Fibroblast of peridontal ligament (primary cell): Measurements from ENCODE around the gene MAF.

Source experiments
- DNase-seq: peaks from one replicate; pipeline ENCODE4 v3.0.0-alpha.2; 2010; ENCODE audit errors: extremely low read depth

Gene MAF

DNA sequence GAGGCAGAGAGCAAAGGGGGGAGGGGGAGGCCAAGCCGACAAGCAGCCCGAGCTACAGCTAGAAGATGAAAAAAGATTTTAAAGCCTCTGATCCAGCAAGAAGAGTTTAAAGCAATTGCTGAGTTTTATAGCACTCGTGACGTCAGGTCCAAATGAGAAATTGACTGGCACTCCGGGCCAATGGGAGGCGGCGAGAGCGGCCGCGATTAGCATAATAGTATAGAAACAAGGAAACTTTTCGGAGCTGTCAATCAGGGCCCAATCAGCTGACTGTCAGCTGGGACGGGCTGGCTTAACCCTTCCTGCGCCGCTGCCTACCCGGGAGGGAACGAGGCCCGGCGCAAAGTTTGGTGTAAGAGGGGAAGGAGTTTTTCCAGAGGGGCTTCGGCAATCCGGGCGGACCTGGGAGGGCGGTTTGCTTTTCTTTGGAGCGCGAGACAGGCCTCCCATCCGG, at the start of gene MAF:
TSS of gene MAF (minus strand) at position 100 of the 454 bp plus-strand sequence. CDS start 835 bp downstream, outside the sequence.
- DNase-seq = peak; percentile 92

DNA sequence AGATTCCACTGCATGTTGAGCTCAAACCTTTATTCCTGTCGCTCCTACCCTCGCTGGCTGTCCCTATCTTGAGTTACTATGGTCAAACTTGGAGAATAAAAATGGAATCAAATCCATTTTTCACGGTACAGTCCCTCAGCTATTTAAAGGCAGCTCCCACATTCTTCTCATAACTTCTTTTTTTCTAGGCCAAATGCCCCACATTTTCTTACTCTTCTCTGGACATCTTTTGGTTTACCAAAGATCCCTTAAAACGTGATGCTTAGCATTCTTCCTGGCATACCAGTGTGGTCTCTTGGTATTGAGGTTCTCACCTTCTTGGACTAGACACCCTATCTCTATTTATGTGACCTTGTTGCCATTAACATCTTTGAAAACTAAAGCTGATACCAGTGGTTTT, 48.3 kb upstream of the MAF start:
- DNase-seq = no peak

DNA sequence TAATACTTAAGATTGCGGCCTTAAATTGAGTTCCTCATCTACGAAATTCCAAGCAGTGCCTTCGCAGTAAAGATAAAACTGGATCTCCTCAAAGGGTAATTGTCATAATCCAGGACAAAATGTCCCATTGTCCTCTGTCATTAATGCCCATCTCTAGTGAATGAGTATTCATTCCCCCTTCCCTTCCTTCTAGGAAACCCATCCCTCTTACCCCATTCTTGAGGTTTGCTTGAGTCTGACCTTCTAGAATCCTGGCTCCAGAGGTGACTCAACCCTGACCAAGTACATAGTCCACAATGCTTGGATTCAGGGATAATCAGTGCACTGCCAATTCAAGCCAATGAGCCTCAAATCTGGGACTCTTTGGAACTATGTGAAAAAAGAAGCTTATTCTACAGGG, 47.0 kb upstream of the MAF start:
- DNase-seq = no peak

DNA sequence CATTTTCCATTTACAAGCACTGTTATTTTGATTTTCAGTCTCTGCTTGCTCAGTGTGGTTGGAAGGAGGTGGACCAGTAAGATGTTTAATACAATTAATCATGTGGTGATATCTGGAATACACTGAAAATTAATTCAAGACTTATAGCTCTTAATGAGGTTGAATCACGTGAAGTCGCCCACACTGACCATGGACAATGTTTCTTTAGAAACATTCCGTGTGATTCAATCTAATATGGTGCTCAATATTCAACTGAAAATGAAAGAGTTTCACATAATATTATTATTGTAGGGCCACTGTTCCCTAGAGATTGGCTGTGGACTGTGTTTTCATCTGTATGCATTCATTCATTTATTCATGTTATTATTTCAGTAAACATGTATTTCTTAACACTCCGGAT, 45.2 kb upstream of the MAF start:
- no peak for DNase-seq

DNA sequence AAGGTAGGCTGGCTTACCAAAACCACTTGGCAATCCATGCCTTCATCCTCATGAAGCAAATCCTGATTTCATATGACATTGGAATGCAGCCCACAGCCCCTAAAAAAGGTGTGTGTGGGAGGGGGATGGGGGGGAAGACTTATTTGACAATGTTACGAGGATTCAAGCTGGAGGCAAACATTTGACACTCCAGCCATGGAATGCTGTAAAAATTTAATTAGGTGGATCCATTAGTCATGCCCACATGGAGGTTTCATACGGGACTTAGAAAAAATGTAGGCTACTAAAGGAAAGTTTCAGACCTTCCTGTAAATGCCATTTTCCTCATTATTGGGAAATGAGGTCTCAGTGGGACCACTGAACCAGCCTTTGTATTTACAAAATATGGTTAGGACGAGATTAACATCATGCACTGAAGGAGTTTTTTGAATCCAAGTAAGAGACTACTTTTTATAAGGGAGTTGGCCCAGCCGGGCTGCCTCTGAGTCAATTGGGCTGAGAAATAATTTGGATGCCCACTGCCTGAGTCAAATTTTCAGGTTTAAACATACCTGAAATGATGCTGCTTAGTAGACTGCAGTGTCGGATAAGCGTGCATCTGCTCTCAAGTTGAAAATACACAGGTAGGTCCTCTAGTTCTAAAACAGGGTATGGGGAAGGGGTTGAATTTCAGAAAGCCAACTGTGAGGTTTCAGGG, 44.6 kb upstream of the MAF start:
- DNase-seq = no peak

DNA sequence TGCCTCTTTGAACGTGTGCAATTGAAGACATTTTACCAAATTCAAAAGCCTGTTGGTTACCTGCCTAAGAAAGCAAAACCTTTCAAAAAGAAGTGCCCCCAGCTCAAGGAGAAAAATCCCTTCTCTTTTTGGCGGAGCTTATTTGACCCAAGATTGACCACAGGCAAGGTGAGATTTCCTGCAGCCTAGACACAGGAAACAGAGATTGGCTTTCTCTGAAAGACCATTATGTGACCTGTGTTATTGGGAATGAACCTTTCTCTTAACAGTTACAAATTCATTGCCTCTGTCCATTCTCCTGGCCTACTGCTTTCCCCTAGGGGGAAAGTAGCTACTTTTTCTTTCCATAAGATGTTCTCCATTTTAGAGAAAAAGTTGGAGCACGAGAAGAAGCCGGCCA, 42.1 kb upstream of the MAF start:
- no peak for DNase-seq

DNA sequence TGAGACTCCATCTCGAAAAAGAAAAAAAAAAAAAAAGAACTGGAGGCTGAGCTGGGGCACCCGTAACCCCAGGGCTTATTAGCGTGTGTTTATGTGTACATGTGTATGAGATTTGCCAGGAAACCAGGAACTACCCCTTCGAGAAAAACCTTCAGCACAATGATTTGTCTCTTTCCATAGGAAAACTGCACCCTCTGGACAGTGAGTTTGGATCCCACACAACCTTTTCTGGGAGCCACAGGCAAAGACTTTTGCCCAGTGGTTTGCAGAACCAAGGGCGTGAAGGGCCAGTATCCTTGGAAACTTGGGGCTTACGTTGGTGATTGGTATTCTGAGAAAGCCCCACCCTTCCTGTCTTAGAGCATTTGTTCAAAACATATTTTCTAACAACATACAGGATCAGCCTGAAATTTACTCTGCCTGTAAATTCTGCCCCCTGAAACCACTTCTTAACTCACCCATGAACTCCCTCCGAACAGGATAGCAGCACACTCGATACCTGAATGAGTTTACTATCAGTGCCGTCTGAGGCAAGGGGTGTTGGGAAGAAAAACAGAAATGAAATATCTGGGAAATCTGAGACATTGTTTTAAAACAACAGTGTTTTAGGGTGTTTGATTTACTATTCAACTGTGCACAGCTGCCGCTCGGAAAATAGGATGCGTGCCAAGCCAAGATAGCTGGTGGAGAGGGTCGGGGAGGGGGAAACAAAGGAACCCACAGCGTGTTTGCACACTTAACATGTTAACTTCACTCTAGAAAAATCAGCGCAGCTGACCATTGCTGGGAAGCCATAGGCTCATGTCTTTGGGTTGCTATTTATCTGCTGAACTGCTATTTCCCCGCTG, 40.2 kb upstream of the MAF start:
- DNase-seq = peak; percentile 24

DNA sequence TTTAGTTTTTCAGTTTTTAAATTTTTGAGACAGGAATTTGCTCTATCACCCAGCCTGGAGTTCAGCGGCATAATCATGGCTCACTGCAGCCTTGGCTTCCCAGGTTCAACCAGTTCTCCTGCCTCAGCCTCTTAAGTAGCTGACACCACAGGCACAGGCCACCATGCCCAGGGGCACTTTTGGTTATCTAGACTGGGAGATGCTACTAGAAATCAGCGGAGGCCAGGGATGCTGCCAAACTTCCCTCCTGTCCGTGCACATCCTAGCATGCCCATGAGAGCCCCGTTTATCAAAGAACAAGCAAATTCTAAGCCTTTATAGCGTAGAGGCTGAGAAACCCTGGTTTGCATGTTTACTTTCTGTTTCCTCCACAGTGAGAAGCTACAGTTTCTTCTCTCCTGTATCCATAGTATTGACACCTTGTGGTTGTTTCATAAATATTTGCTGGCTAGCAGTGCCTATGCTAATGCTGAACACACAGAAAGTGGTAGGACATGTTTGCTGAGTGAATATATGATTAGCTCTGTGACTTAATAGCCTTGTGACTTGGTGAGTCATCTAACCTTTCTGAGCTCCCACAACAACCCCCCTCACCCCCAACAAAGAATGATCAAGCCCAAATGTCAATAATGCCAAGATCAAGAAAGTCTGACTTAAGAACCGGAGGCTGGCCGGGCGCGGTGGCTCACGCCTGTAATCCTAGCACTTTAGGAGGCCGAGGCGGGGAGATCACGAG, 39.2 kb upstream of the MAF start:
- no peak for DNase-seq

DNA sequence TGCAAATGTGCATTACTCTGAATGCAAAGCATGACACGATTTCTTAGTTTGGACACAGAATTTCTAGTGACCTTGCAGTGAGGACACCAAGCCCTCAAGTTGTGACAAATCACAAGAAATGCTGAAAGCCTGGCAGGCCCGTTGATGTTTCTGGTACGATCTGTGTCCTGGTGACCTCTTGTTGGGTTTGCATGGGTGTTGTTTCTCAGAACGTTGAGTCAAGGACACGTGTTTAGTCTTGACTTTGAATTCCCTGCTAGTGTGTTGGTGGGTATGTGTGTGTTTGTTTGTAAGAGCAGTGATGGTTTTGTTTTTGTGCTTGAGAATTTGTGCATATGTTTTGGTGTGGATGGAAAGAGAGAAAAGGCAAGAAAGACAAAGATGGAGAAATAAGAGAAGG, 37.8 kb upstream of the MAF start:
- no peak for DNase-seq

DNA sequence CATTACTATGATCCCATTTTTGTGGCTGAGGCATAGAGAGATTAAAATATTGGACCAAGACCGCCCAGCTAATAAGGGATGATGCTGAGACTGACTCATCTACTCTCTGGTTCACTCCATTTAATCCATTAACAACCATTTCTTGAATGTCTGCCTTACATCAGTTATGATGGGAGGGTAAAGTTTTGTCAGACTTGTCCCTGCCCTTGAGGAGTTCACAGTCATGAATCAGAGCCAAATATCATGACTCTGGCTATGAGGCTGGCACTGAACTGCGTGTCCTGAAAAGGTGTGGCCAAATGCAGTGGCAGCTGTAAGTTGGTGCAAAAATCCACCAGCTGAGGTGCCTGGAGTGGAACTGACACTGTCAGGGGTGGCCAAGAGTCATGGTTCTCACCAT, 35.0 kb upstream of the MAF start:
- no peak for DNase-seq

DNA sequence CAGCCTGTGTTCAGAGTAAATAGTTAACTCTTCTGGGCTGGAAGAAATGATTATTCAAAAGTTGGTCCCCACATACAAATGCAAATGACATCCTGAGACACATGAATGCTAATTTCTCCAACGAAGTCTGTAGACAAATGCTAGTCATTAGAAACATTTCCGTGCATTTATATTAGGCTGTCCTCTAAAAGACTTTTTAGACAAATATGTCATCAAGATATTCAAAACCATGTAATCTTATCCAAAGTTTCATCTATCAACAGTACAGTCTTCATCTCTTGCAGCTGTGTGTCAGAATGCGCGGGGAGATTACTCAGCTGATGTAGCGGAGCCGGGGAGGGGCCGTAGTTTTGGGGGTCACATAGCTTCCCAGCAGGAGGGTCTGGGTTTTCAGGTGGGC, 33.8 kb upstream of the MAF start:
- no peak for DNase-seq

DNA sequence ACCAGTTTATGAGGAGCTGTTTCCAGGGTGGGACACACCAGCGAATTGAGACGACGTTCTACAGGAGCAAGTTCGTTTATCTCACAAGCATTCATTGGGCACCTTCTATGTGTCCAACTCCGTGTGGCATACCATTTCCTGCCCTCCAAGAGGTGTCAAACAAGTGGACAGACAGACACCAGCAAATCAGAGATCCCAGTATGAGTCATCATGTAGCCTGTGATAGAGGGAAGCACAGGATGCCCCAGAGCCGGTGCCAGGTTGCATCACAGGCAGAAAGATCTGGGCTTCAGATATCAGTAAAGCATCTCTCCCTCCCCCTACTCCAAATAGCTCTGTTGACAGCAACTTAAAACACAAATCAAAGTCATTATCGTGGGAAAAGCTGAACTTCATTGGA, 31.8 kb upstream of the MAF start:
- DNase-seq = no peak

DNA sequence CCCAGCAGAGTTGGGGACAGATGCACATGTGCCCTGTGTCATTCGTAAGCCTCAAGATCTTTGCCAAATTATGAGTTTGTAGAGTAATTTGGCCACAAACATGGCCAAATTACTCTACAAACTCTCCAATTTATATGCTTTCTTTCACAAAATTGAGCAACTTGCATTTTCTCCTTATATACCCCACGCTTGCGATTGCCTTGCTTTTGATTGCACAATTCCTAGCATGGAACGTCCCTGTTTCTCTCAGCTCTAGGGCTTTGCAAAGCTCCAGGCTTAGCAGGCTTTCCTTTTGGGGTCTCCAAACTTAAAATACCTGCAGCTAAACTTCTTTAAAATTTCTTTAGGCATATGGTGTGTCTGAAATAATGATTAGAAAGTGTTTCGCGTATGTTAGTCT, 28.5 kb upstream of the MAF start:
- no peak for DNase-seq

DNA sequence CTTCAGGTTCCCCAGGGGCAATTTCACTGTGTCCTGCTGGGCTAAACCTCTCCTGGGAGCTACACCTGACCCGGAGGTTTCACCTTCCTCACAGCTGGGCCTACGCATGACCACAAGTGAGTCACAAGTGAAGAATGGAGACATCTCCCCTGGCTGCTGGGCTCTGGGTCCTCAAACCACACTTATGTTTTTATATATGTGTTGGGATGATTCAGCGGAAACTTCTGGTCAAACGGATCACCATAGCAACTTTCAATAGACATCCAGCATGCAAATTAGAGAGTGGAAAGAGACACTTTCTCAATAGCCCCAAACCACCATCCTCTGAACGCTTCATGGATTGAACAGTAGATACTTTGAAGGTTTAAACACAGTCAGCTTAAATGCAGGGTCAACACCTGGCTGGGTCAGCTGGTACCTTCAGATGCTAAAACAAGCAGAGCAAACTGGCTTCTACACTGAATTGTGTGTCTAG, 28.0 kb upstream of the MAF start:
- DNase-seq = peak; percentile 67

DNA sequence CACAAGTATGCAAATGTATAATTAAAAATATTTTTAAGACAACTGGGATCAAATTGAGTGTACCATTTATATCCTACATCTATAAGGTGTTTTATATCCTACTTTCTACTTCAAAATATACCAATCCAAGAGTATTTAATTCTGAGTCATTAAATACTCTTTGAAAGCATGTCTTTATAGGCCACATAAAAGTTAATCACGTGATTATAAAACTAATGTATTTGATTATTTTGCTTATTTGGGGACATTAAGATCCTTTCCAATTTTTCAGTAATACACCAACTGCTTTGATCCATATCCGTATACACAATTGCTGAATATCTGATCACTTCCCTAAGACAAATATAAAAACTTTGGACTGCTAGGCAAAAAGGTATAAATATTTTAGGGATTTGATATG, 26.6 kb upstream of the MAF start:
- no peak for DNase-seq

DNA sequence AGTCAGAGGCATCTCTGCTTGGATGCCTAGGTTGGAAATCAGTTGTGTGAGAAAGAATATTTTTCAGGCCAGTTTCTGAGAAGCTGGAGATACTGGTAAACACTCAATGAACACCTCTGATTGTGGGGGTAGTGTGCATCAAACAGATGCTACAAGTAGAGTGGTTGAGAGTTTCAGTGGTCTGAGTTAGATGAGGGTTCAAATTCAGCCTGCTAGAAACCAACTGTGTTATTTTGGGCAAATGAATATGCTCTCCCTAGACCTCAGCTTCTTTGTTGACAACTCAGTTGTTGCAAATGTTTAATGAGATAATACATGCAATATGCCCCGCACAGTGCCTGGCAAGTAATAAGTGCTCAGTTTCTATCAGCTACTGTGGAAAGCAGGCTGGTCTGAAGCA, 25.2 kb upstream of the MAF start:
- no peak for DNase-seq

DNA sequence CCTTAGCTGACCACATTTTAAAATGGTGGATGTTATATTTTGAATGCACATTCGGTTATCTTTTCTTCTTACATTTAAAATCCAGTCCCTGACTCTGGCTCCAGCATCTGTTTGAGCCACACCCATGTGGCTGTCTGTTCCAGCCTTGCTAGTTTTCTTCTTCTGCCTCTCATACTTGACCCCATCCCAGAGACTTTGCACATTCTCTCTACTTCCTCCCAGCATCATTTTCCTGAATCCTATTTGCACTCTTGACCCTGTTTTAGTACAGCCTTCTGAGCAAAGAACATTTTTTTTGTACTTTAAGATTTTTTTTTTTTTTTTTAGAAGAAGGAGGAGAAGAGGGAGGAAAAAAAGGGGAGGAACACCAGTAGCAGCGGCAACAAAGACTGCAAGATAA, 23.3 kb upstream of the MAF start:
- DNase-seq = no peak

DNA sequence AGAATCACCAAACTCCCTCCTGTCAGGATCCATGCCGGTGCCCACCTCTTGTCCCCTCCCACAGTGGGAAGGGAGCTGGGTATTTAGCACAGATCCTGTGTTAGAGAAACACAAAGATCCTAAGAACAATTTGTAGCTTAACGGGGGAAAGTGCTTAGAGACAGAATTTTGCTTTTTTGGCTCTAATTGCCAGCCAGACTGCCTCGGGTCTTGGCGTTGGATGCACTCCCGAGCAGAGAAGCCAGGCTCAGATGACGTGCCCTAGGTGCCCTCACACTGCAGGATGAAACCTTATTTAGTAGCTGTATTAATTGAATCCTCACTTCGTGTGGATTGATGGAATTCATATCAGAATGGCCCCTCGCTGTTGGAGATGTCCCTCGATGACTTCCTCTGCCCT, 22.5 kb upstream of the MAF start:
- DNase-seq = no peak

DNA sequence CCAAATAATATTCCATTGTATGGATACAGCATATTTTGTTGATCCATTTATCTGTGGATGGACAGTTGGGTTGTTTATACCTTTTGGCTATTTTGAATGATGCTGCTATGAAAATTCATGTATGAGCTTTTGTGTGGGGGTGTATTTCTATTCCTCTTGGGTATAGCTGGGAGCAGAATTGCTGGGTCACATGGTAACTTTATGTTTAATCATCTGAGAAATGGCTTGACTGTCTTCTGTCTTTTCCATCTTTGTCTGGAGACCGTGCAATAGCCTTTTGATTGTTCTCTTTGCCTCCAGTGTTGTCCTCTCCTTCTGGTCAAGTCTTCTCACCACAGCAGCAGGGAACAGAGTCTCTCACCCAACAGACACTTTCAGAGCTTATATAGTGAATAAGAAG, 20.5 kb upstream of the MAF start:
- DNase-seq = no peak

DNA sequence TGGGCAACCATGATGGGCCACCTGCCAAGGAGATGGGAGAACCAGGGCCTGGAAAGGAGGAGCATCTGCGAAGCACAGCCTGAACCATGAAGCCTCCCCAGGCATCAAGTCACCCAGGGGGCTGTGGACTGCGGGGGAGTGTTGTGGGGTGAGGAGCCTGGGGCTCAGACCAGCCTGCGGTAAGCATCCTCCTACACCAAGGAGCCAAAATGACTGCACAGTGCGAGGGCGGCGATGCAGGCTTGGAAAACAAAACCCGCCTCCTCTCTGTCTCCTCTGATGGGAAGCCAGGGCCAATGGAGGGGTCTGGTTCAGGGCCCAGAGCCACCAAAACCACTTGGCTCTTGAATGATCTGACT, 18.1 kb upstream of the MAF start:
- no peak for DNase-seq

DNA sequence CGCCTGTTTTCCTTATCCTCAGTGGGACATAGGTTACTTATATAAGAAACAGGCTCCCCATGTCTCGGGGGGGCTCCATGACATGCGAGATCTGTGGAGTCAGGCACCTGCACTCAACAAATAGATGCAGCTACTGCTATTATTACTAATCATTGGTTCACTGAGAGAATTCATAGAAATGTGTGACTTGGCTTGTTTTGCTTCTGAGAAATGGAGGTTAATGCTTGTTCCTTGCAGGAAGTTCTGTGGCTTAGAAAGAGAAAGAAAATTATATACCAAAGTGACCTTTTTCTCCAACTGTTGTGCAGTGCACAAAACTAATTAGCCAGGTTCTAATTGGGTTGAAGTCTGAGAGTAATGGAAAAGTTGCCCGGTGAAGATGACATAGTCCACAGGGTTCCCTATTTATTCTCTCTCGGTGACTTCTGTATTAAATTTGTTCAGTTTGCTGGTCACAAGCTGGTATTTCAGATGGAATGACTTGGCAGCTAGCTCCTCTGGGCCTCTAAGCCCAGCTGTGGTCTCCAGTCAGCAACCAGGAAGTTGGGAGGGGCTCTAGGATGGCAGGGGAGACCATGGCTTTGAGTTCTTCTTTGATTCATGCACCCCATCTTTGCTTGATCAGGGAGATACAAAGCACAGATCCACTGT, 17.6 kb upstream of the MAF start:
- no peak for DNase-seq

DNA sequence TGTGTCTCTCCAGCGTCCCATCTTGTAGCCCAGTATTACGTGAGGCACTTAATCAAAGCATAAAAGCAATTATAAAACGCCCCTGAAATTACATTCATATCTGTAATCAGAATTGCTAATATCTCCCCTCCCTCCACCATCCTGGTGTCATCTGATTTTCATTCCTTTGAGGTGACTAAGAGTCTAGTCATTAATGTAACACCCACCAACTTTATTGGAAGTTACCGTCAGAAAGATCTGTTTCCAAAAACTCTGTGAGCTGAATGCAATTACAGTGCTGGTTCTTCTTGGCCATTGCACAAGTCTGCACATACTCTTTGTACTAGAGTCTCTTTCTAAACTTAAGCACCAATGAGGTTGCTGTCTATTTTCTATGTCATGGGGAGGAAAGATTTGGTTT, 12.5 kb upstream of the MAF start:
- DNase-seq = peak; percentile 41
